HepG2 (cell line): ENCODE results near the gene PSRC1. TPM values are rescaled to one million over a fixed set of nuclear protein-coding genes. Genes with fewer than 3 reads are reported as not detected.

ENCODE experiments used
- ARNT2 ChIP-seq: sonication (generic); formaldehyde crosslinking; IDR thresholded peaks from 2 replicates; pipeline ENCODE4 v1.8.0; 2022; ENCODE audit warnings: mild to moderate bottlenecking, low read depth, missing genetic modification reagents, moderate library complexity
- ATF7 ChIP-seq, 2 experiments: fragments of 450-650 bp in 1 of 2; sonication (generic) in 1 of 2; formaldehyde crosslinking in 1 of 2; IDR thresholded peaks; 2 replicates each; pipeline versions ENCODE4 v1.4.0 to v1.6.1; 2016 to 2020; ENCODE audit warnings: antibody characterized with exemption in 1 of 2, mild to moderate bottlenecking in 1 of 2, missing genetic modification reagents in 1 of 2
- CHD4 ChIP-seq: fragments of 200-600 bp; sonication (generic); IDR thresholded peaks from 2 replicates; pipeline ENCODE4 v1.7.0; 2017; ENCODE audit warnings: mild to moderate bottlenecking, low read length, borderline replicate concordance
- EZH2 ChIP-seq: conservative IDR thresholded peaks from 2 replicates; pipeline ENCODE4 v1.6.1; 2012; ENCODE audit warnings: mild to moderate bottlenecking, low read depth, low read length, moderate library complexity
- MBD4 ChIP-seq: IDR thresholded peaks from 2 replicates; pipeline ENCODE4 v1.6.1; 2012; ENCODE audit warnings: low read length, inconsistent platforms, borderline replicate concordance
- MED8 ChIP-seq: sonication (generic); formaldehyde crosslinking; IDR thresholded peaks from 2 replicates; pipeline ENCODE4 v1.8.1; 2023; ENCODE audit warnings: mild to moderate bottlenecking, missing genetic modification reagents; ENCODE audit not compliant: insufficient replicate concordance
- MXD1 ChIP-seq: sonication (generic); formaldehyde crosslinking; IDR thresholded peaks from 2 replicates; pipeline ENCODE4 v1.4.0; 2020; ENCODE audit warnings: mild to moderate bottlenecking, missing genetic modification reagents
- NCOA2 ChIP-seq: sonication (generic); formaldehyde crosslinking; IDR thresholded peaks from 2 replicates; pipeline ENCODE4 v1.8.0; 2022; ENCODE audit warnings: inconsistent platforms
- NPAS2 ChIP-seq: sonication (generic); formaldehyde crosslinking; IDR thresholded peaks from 2 replicates; pipeline ENCODE4 v1.8.0; 2022; ENCODE audit warnings: mild to moderate bottlenecking, missing genetic modification reagents, borderline replicate concordance
- POGZ ChIP-seq: sonication (generic); formaldehyde crosslinking; IDR thresholded peaks from 2 replicates; pipeline ENCODE4 v1.4.0; 2020; ENCODE audit warnings: mild to moderate bottlenecking, missing genetic modification reagents
- RBFOX2 ChIP-seq: fragments of 200-400 bp; formaldehyde crosslinking; IDR thresholded peaks from 2 replicates; pipeline ENCODE4 v1.6.1; 2017; ENCODE audit warnings: low read depth, mild to moderate bottlenecking, low read length
- SMYD3 ChIP-seq: sonication (generic); formaldehyde crosslinking; IDR thresholded peaks from 2 replicates; pipeline ENCODE4 v1.8.1; 2023; ENCODE audit warnings: mild to moderate bottlenecking, missing genetic modification reagents
- SPEN ChIP-seq: sonication (generic); formaldehyde crosslinking; IDR thresholded peaks from 2 replicates; pipeline ENCODE4 v1.5.1; 2020; ENCODE audit warnings: low read depth, mild to moderate bottlenecking, missing genetic modification reagents
- ZBTB34 ChIP-seq: sonication (generic); formaldehyde crosslinking; IDR thresholded peaks from 2 replicates; pipeline ENCODE4 v1.8.0; 2022; ENCODE audit warnings: mild to moderate bottlenecking, missing genetic modification reagents
- ZFP62 ChIP-seq: sonication (generic); formaldehyde crosslinking; IDR thresholded peaks from 2 replicates; pipeline ENCODE4 v1.4.0; 2020; ENCODE audit warnings: missing genetic modification reagents
- ZKSCAN8 ChIP-seq: IDR thresholded peaks from 2 replicates; pipeline ENCODE4 v1.6.1; 2016; ENCODE audit warnings: borderline replicate concordance, missing genetic modification reagents, missing compliant biosample characterization
- ZNF432 ChIP-seq: sonication (generic); formaldehyde crosslinking; IDR thresholded peaks from 2 replicates; pipeline ENCODE4 v1.5.0; 2020; ENCODE audit warnings: missing genetic modification reagents, mild to moderate bottlenecking, borderline replicate concordance
- ZNF562 ChIP-seq: sonication (generic); formaldehyde crosslinking; IDR thresholded peaks from 2 replicates; pipeline ENCODE4 v1.8.0; 2022; ENCODE audit warnings: missing genetic modification reagents, borderline replicate concordance
- ZNF761 ChIP-seq: sonication (generic); formaldehyde crosslinking; conservative IDR thresholded peaks from 2 replicates; pipeline ENCODE4 v1.4.0; 2020; ENCODE audit warnings: mild to moderate bottlenecking, missing genetic modification reagents
- ZNF788 ChIP-seq: sonication (generic); formaldehyde crosslinking; IDR thresholded peaks from 2 replicates; pipeline ENCODE4 v1.5.0; 2020; ENCODE audit warnings: mild to moderate bottlenecking, missing genetic modification reagents, borderline replicate concordance
- polyA plus RNA-seq, 8 experiments: library from polyadenylated mRNA; depleted of rRNA in 3 of 8; stranded (reverse) in 7 of 8; unstranded in 1 of 8; fragments of >200 nt; fragmentation: Illumina TruSeq in 4 of 8; extraction: Trizol in 4 of 8; gene quantifications; 2 replicates each; pipeline versions ENCODE4 v1.2.1 to v1.2.3, GENCODE V29; 2011 to 2016; ENCODE audit warnings: low read depth in 4 of 8, missing spikeins in 1 of 8, mixed read lengths in 1 of 8; ENCODE audit not compliant: insufficient read depth in 1 of 8
- total RNA-seq, 5 experiments: library from RNA; depleted of rRNA; stranded (reverse); fragments of >200 nt; fragmentation: Illumina TruSeq; extraction: Trizol; gene quantifications; 2 replicates each; pipeline ENCODE4 v1.2.3, GENCODE V29; 2016; ENCODE audit warnings: low read depth in 1 of 5
- TF ChIP-seq, protein P1 (sequence below): sonication (generic); formaldehyde crosslinking; IDR thresholded peaks from 2 replicates; pipeline ENCODE4 v1.5.1; 2020; ENCODE audit warnings: missing genetic modification reagents, mild to moderate bottlenecking, borderline replicate concordance
- TF ChIP-seq, protein P2 (sequence below): IDR thresholded peaks from 2 replicates; pipeline ENCODE4 v1.6.1; 2016; ENCODE audit warnings: missing biosample characterization, missing genetic modification reagents, low read depth
- TF ChIP-seq, protein P3 (sequence below): sonication (generic); formaldehyde crosslinking; IDR thresholded peaks from 2 replicates; pipeline ENCODE4 v1.5.0; 2020; ENCODE audit warnings: missing genetic modification reagents

Gene PSRC1
- total and polyA plus RNA-seq, 2 of the 13 experiments (the other 11 are each of a cell fraction or from before 2014, with no cell fraction given), result 28.6 to 30.3 TPM

DNA sequence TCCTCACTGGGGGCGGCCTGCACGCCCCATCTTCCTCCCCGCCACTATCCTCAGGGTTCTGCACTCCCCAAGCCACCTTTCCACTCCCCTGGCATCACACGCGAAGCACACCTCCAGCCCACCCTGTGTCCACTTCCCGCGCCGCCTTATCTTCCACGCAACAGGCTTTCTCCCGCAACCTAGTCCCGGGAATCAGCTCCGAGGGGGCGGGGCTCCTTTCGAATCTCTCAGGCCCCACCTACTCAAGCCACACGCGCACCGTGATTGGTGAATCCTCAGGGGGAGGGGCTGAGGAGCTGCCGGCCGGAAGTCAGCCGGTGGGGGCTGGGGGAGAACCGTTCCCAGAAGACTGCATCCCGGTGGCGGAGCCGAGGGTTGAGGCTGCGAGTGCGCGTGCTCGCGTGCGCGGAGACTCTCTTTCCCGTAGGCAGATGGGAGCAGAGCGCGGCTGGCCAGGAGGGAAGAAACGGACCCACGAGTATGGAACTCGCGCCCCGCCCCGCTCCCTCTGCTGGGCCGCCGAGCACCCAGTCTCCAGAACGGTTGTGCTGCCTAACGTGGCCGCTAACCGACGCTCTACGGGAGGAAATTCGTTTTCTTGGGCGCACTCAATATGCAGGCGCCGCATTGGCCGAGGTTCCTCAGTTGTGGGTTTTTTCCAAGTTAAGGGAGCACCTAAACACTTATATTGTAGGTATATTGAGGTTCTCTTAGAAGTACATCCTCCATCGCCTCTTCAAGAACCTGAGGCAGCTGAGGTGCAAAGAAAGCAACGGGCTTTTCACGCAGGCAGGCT lies at the start of gene PSRC1 (continued):
- TF ChIP-seq ZBTB34 (CRISPR knock-in tag) (no peak), ARNT2 (CRISPR knock-in tag) (0 out of 2 replicates have a peak, but pooled peaks have one; percentile 36), POGZ (CRISPR knock-in tag) (peak; percentile 81), ATF7 (IDR thresholded peaks at IDR 0.05) (no peak), ATF7 (CRISPR knock-in tag; IDR thresholded peaks at IDR 0.05) (no peak), NPAS2 (CRISPR knock-in tag) (no peak), MXD1 (CRISPR knock-in tag) (0 out of 2 replicates have a peak, but pooled peaks have one; percentile 49), ZNF761 (CRISPR knock-in tag) (peak; percentile 78; the same call in 1 of the 2 replicates), EZH2 (no peak), ZNF432 (CRISPR knock-in tag) (no peak), CHD4 (no peak), NCOA2 (CRISPR knock-in tag) (peak; percentile 70), ZNF788 (peak; percentile 86; the same call in 1 of the 2 replicates), MED8 (no peak), SPEN (CRISPR knock-in tag) (peak; percentile 75), RBFOX2 (peak; percentile 90), MBD4 (no peak), ZKSCAN8 (CRISPR knock-in tag) (0 out of 2 replicates have a peak, but pooled peaks have one; percentile 68), ZNF562 (no peak), SMYD3 (CRISPR knock-in tag) (no peak), ZFP62 (CRISPR knock-in tag) (no peak)
- TF ChIP-seq, protein P1, sequence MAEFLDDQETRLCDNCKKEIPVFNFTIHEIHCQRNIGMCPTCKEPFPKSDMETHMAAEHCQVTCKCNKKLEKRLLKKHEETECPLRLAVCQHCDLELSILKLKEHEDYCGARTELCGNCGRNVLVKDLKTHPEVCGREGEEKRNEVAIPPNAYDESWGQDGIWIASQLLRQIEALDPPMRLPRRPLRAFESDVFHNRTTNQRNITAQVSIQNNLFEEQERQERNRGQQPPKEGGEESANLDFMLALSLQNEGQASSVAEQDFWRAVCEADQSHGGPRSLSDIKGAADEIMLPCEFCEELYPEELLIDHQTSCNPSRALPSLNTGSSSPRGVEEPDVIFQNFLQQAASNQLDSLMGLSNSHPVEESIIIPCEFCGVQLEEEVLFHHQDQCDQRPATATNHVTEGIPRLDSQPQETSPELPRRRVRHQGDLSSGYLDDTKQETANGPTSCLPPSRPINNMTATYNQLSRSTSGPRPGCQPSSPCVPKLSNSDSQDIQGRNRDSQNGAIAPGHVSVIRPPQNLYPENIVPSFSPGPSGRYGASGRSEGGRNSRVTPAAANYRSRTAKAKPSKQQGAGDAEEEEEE, result no peak
- TF ChIP-seq, protein P2, sequence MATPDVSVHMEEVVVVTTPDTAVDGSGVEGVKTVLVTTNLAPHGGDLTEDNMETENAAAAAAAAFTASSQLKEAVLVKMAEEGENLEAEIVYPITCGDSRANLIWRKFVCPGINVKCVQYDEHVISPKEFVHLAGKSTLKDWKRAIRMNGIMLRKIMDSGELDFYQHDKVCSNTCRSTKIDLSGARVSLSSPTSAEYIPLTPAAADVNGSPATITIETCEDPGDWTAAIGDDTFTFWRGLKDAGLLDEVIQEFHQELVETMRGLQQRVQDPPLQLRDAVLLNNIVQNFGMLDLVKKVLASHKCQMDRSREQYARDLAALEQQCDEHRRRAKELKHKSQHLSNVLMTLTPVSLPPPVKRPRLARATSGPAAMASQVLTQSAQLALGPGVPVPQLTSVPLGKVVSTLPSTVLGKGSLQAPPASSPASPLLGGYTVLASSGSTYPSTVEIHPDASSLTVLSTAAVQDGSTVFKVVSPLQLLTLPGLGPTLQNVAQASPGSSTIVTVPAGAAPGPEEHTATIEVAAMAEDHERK (CRISPR knock-in tag), result no peak
- TF ChIP-seq, protein P3, sequence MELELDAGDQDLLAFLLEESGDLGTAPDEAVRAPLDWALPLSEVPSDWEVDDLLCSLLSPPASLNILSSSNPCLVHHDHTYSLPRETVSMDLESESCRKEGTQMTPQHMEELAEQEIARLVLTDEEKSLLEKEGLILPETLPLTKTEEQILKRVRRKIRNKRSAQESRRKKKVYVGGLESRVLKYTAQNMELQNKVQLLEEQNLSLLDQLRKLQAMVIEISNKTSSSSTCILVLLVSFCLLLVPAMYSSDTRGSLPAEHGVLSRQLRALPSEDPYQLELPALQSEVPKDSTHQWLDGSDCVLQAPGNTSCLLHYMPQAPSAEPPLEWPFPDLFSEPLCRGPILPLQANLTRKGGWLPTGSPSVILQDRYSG, result no peak
